ENCODE data around the gene LNPK. TPM values are rescaled to one million over a fixed set of nuclear protein-coding genes. Genes with fewer than 3 reads are reported as not detected.

The LNPK gene
- polyA plus RNA-seq, 1 donor (not counting 4 experiments of a cell fraction or from before 2014, with no cell fraction given), result 32.1 TPM

DNA sequence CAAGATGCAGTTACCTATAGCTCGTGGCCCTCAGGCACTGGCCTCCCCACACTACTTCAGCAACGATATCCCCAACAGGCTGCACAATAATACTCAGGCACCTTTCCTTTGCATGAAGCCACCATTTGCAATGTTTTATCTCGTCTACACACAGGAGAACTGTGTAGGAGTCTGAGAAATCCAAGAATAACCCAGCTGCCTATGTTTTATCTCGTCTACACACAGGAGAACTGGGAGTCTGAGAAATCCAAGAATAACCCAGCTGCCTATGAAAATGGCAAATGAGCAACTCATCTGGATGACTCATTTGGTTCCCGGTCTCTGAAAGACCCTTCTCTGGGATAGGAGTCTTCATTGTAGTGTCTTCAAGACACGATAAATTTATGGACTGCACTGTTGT, 18.3 kb upstream of the LNPK start:
- Histone ChIP-seq H3K4me3 (ENCODE audit: control insufficient read depth in 2 of 3, extremely low read depth in 1 of 3, insufficient read depth in 2 of 3, low read depth in 1 of 3, low read length in 3 of 3) (no peak overlapping the region), H3K4me2 (ENCODE audit: control insufficient read depth, extremely low read depth, insufficient read depth, low read depth, low read length) (no peak overlapping the region), H3K79me2 (ENCODE audit: control insufficient read depth, insufficient read depth, low read length) (no peaks in the 10 kb centered on the region), H3K4me1 (ENCODE audit: control insufficient read depth, extremely low read depth, insufficient read depth, low read length) (no peaks in the 10 kb centered on the region), H3K9ac (ENCODE audit: control insufficient read depth, extremely low read depth, insufficient read depth, low read length) (no peak overlapping the region), H3K27ac (ENCODE audit: control insufficient read depth, insufficient read depth, low read length) (no peak overlapping the region), H2AFZ (ENCODE audit: control insufficient read depth, low read length) (no peak overlapping the region), H3K9me1 (ENCODE audit: control insufficient read depth, extremely low read depth, insufficient read depth, low read length) (no peaks in the 10 kb centered on the region), H4K20me1 (ENCODE audit: control insufficient read depth, extremely low read depth, insufficient read depth, low read length) (no peaks in the 10 kb centered on the region), H3K9me3 (ENCODE audit: control insufficient read depth, low read depth, low read length) (no peaks in the 10 kb centered on the region), H3K27me3 (ENCODE audit: control insufficient read depth, extremely low read depth, insufficient read depth, low read length) (no peaks in the 10 kb centered on the region), H3K36me3 (ENCODE audit: control insufficient read depth in 2 of 2, extremely low read depth in 1 of 2, insufficient read depth in 2 of 2, low read length in 2 of 2) (no peaks in the 10 kb centered on the region)
- DNase-seq (ENCODE audit: low read depth, low spot score) (no peak), FAIRE-seq (no peak)
- dilution Hi-C loops (cut with MboI; ENCODE audit: extremely low pct_ligation_motif_present, low sequenced_read_pairs), result no loop called here
- TF ChIP-seq, protein P1, sequence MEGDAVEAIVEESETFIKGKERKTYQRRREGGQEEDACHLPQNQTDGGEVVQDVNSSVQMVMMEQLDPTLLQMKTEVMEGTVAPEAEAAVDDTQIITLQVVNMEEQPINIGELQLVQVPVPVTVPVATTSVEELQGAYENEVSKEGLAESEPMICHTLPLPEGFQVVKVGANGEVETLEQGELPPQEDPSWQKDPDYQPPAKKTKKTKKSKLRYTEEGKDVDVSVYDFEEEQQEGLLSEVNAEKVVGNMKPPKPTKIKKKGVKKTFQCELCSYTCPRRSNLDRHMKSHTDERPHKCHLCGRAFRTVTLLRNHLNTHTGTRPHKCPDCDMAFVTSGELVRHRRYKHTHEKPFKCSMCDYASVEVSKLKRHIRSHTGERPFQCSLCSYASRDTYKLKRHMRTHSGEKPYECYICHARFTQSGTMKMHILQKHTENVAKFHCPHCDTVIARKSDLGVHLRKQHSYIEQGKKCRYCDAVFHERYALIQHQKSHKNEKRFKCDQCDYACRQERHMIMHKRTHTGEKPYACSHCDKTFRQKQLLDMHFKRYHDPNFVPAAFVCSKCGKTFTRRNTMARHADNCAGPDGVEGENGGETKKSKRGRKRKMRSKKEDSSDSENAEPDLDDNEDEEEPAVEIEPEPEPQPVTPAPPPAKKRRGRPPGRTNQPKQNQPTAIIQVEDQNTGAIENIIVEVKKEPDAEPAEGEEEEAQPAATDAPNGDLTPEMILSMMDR (optimal IDR thresholded peaks at IDR 0.05 in 1 of 3, IDR thresholded peaks at IDR 0.05 in 1 of 3, conservative IDR thresholded peaks at IDR 0.05 in 1 of 3; ENCODE audit: extremely low read depth in 1 of 3, insufficient read depth in 2 of 3, low read length in 3 of 3), result no peak
- TF ChIP-seq EZH2 (IDR thresholded peaks at IDR 0.05; ENCODE audit: low read length), result no peak

DNA sequence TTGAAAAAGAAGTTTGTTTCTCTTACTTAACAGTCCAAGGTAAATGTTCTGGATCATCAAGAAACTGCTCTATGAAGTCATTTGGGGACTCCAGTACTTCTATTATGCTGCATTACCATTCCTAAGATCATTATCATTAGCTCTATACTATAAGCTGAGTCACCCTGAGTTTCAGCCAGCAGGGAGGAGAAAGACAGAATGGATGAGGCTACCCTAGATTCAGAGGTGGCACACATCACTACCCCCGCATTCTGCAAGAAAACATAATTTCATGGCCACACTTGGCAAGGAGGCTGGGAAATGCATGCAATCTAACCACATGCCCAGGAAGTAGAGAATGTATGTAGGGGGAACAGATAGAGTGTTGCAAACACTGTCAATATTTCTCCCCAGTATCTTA, 16.6 kb upstream of the LNPK start:
- dilution Hi-C loops (cut with MboI; ENCODE audit: extremely low pct_ligation_motif_present, low sequenced_read_pairs), result no loop called here
- Histone ChIP-seq H2AFZ (ENCODE audit: control insufficient read depth, low read length) (no peak overlapping the region), H3K9me1 (ENCODE audit: control insufficient read depth, extremely low read depth, insufficient read depth, low read length) (no peaks in the 10 kb centered on the region), H3K27me3 (ENCODE audit: control insufficient read depth, extremely low read depth, insufficient read depth, low read length) (no peaks in the 10 kb centered on the region), H3K4me3 (ENCODE audit: control insufficient read depth in 2 of 3, extremely low read depth in 1 of 3, insufficient read depth in 2 of 3, low read depth in 1 of 3, low read length in 3 of 3) (no peak overlapping the region), H3K36me3 (ENCODE audit: control insufficient read depth in 2 of 2, extremely low read depth in 1 of 2, insufficient read depth in 2 of 2, low read length in 2 of 2) (no peaks in the 10 kb centered on the region), H3K27ac (ENCODE audit: control insufficient read depth, insufficient read depth, low read length) (no peak overlapping the region), H3K79me2 (ENCODE audit: control insufficient read depth, insufficient read depth, low read length) (no peaks in the 10 kb centered on the region), H3K4me1 (ENCODE audit: control insufficient read depth, extremely low read depth, insufficient read depth, low read length) (no peaks in the 10 kb centered on the region), H4K20me1 (ENCODE audit: control insufficient read depth, extremely low read depth, insufficient read depth, low read length) (no peaks in the 10 kb centered on the region), H3K9ac (ENCODE audit: control insufficient read depth, extremely low read depth, insufficient read depth, low read length) (no peak overlapping the region), H3K4me2 (ENCODE audit: control insufficient read depth, extremely low read depth, insufficient read depth, low read depth, low read length) (no peak overlapping the region), H3K9me3 (ENCODE audit: control insufficient read depth, low read depth, low read length) (no peaks in the 10 kb centered on the region)
- FAIRE-seq, result no peak
- TF ChIP-seq, protein P1 (optimal IDR thresholded peaks at IDR 0.05 in 1 of 3, IDR thresholded peaks at IDR 0.05 in 1 of 3, conservative IDR thresholded peaks at IDR 0.05 in 1 of 3; ENCODE audit: extremely low read depth in 1 of 3, insufficient read depth in 2 of 3, low read length in 3 of 3), result no peak
- no peak for TF ChIP-seq EZH2 (IDR thresholded peaks at IDR 0.05; ENCODE audit: low read length)
- no peak for DNase-seq (ENCODE audit: low read depth, low spot score)

All from keratinocyte (primary cell).